NCI-H2196 (cell line): ENCODE data around the gene CIAO1.
"Not testable (repeated sequence)": the region's sequence is repeated elsewhere in the genome, so short reads cannot be mapped to it uniquely, and the experiment has no call there.

Source experiments
- DNase-seq: peaks from one replicate; lab custom pipeline; 2025; ENCODE audit not compliant: unreplicated experiment; lab: John Stamatoyannopoulos, UW

CIAO1 gene

GRCh38 chr2:96274355-96275056 is 8.5 kb downstream of the CIAO1 start:
- no peak for DNase-seq

GRCh38 chr2:96276787-96277499 is 10.9 kb downstream of the CIAO1 start:
- DNase-seq: no peak

DNA sequence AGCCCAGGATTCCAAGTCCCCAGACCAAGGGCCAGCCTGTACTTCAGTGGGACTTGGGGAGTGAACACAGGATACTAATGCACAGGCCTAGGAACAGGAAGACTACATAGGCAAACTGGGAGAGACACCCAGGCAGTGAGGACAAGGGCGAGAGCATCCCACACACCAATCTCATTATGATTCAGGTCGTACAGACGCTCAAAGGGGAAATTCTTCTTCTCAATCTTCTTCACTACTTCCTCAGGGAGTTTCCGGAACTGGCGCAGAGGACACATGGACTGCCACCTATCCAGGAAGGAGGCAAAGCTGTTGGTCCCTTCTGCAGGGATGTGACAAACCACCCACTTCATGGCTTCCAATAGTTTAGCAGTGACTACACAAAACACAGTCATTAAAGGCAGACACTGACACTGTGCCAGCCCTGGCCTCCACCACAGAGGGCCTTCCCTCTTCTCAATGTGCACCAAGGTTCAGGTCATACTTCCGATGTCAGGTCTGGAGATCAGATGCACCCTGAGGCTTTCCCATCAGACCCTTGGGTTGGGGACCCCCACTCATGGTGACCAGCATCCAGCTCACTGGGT is 21.3 kb downstream of the CIAO1 start:
- DNase-seq: no peak

DNA sequence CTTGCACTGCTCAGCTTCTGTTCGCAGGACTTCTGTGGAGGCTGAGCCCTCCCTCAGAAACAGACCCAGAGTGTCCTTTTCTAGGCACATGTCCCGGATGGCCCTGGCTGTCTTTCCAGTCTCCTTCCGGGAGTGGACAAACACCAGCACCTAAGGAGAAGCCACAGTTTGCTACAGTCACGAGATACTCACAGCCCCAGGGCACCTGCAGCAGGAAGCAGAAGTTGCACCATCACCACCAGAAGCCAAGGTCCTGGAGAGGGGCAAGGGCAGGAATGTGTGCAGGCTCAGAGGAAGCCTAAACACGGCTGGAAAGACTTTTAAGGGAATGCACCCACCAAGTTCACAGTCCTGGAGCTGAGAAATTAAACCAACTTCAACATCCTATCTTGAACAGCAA is 25.7 kb downstream of the CIAO1 start:
- DNase-seq: no peak

GRCh38 chr2:96294271-96294670 is 28.2 kb downstream of the CIAO1 start:
- DNase-seq: not testable (repeated sequence)

- no peak for DNase-seq
Measured at GRCh38 chr2:96296925-96297324, 30.9 kb downstream of the CIAO1 start.

DNA sequence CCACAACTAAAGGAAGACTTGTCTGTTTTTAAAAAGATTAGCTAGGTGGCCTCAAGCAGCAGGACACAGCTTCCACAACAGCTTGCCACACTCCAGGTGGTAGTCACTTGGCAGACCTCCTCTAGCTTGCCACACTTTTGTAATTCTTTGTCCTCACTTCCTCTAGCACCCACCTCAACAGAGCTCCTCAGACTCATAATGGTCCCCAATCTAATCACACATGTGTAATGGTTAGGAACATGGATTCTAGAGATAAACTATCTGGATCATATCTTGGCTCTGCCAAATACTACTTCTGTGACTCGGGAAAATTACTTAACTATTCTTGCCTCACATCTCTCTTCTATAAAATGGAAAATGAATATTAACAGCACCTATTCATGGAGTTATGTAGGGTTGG is 35.8 kb downstream of the CIAO1 start:
- DNase-seq: no peak

- DNase-seq: no peak
Measured at GRCh38 chr2:96304606-96305005, 38.6 kb downstream of the CIAO1 start.

DNA sequence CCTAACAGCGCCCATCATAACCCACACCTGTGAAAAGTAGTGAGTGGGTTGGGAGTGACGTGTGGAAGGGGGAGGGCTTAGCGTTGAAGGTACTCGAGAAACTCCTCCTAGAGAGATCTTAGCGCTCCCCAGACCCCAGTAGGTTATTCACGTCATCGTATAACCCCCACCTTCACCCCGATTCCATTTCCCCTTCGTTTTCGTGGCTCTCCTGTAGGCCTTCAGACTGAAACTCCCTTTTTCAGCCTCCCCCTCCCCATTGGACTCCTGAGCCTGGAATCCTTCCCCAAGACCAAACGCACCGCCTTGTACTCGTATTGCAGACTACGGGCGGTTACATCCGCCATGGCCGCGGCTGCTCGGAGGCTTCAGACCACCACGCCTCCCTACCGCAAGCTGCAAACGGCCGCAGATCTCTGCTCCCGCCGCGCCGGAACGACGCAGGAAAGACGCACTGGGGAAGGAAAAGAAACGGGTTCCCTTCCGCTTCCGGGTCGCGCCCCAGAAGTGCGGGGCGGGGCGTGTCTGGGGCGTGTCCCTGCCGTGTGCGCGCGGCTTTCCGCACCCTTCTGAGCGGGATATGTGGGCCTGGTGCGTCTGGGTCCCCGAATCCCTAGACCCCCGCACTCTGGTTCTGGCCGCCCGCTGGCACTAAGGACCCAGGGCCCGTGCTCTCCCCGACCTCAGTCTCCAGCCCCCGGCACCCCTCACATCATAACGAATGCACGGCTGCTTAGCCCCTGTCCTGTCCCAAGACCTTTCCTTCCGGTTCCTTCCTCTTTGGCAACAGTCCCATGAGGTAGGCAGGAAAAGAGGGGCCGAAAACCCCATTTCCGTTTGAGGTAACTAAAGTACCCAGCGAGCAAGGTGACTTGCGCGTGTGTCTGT is 39.3 kb downstream of the CIAO1 start, which contains the start of gene SNRNP200:
TSS of gene SNRNP200 (minus strand) at position 456 of the 888 bp plus-strand sequence. CDS start at position 347, 109 bp downstream.
- peak; percentile 90 for DNase-seq

- DNase-seq: no peak
Measured at GRCh38 chr2:96305979-96306308, 39.9 kb downstream of the CIAO1 start.

GRCh38 chr2:96306370-96306769 is 40.3 kb downstream of the CIAO1 start:
- no peak for DNase-seq

- no peak for DNase-seq
Measured at GRCh38 chr2:96308248-96308647, 42.2 kb downstream of the CIAO1 start.

DNA sequence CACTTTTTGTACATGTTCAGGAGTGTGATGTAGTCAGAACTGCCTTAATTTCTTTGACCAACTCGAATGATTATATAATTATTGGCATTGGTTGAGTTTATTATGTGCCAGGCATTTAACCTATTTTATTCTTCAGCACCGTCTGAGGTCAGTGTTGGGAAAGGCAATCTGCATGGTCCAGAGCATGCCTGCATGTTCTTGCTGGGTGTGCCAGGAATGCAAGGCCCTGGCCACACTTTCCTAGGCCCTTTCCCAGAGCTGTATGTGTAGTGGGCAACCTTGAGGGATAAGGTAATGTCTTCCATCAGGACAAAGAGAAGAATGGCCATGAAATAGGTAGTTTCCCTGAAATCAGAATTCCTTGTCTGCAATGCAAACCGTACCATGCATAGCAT is 49.0 kb downstream of the CIAO1 start:
- no peak for DNase-seq

GRCh38 chr2:96315400-96316071 is 49.5 kb downstream of the CIAO1 start:
- DNase-seq: peak; percentile 10

DNA sequence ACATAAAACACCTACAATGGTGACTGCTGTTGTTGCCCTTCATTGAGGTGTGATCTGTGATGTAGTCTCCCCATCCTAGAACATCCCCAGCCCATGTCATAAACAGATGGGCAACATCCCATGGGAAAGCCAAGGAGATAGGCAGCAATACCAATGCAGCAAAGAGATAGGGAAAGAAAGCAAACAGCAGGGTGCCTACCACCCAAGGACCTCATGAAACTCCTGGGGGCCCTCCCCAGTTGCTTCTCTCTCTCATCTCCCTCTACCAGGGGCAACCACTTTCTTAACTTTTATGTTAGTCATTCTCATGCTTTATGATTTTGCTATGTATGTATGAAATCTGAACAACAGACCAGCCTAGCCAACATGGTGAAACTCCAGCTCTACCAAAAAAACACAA is 51.0 kb downstream of the CIAO1 start:
- DNase-seq: no peak

GRCh38 chr2:96317584-96317997 is 51.6 kb downstream of the CIAO1 start:
- DNase-seq: no peak

GRCh38 chr2:96318723-96319122 is 52.7 kb downstream of the CIAO1 start:
- DNase-seq: no peak

GRCh38 chr2:96319396-96319795 is 53.4 kb downstream of the CIAO1 start:
- DNase-seq: no peak

DNA sequence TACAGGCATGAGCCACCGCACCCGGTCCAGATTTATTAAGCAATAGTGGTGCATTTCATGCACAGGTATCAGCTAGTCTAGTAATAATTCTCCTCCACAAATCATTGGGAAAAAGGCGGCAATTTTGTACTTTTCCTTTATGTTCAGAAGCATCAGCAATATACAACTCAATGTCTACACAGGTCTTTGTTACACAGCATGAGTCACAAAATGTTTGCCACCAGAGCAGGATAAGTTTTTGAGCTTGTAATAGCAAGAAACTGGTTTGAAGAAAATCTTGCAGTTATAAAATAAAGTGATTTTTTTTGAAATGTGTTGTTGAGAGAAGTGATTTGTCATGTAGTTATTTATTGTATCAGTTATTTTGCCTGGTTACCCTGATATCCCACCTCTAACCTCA is 54.3 kb downstream of the CIAO1 start:
- no peak for DNase-seq

DNA sequence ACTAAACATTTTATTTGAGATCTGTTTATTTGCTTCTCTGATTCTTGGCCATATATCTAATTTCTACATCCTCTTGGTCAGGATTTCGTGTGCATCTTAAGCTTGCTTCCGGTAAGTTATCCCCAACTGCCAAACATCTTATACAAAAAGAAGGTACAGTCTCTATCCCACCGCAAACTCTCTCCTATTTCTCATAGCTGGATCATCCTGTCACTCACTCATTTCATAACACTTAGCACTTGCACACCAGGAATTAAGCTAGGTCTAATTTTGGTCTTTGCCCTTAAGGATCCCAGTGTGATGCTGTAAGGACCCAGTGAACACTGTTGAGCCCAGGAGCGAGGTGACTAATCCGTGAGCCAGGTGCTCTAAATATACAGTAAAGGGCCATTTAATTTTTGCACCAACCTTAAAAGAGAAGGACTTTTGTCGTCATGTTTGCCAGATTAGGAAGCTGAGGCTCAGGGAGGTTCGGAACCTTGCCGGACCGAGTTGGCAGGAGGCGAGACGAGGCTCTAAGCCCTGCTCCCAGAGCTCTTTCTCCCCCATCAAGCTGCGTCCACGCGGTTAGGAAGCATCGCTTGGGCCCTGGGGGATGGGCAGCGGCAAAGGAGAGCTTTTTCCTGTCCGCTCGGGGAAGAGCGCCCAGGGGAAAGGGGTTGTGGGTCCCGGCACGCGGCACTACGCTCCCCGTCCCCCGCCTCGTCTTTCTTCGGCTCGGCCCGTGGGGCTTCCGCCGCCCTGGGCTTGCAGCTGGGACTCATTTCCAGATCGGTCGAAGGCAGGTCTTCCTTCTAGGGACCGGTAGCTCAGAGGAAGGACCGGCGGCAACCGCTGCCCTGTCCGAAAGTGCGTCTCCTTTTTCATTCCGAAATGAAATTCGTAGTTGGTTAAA is 55.0 kb downstream of the CIAO1 start:
- no peak for DNase-seq
